ENCODE measurements around the gene ZNF512. TPM values are rescaled to one million over a fixed set of nuclear protein-coding genes. Genes with fewer than 3 reads are reported as not detected.

The ZNF512 gene
- total and polyA plus RNA-seq, 2 donors (not counting 1 experiment from before 2014, with no cell fraction given) = 33.3 to 72.3 TPM

- Histone ChIP-seq H3K79me2 (ENCODE audit: control insufficient read depth, insufficient read depth, low read length) (peaks cover 64% of the 10 kb centered on the region), H3K9me3 (ENCODE audit: control extremely low read depth in 1 of 3, control insufficient read depth in 2 of 3, insufficient read depth in 1 of 3, low read length in 2 of 3) (peaks cover 2 to 17% (median 4%) of the 10 kb centered on the region in 3 donors), H3K4me1 (ENCODE audit: control insufficient read depth in 2 of 2, insufficient read depth in 2 of 2, low read length in 2 of 2) (peaks cover 17 to 29% of the 10 kb centered on the region in 2 donors), H3K36me3 (replicated peaks in 1 of 2; ENCODE audit: control extremely low read depth in 1 of 2, control insufficient read depth in 1 of 2, extremely low read depth in 1 of 2, insufficient read depth in 2 of 2, low read length in 1 of 2) (peaks cover 0 to 1% of the 10 kb centered on the region in 2 experiments), H4K20me1 (ENCODE audit: control insufficient read depth, insufficient read depth, low read length, poor library complexity, severe bottlenecking) (peaks cover 25% of the 10 kb centered on the region), H3K9ac (ENCODE audit: low read length) (peak overlapping the region; percentile 7), H3K4me2 (replicated peaks; ENCODE audit: low read depth, low read length, poor library complexity, severe bottlenecking) (peak overlapping the region; percentile 81), H2AFZ (ENCODE audit: insufficient read depth, low read depth, low read length, poor library complexity, severe bottlenecking) (no peak overlapping the region), H3K27me3 (replicated peaks in 1 of 4; ENCODE audit: control extremely low read depth in 1 of 4, control insufficient read depth in 3 of 4, insufficient read depth in 4 of 4, low read length in 3 of 4) (no peaks in the 10 kb centered on the region), H3K4me3 (ENCODE audit: control extremely low read depth in 1 of 5, extremely low read depth in 1 of 5, insufficient read depth in 1 of 5, low read depth in 2 of 5, low read length in 4 of 5) (no peak overlapping the region), H3K27ac (ENCODE audit: low read length in 2 of 2) (no peak overlapping the region)
- H3K4me1 Mint-ChIP-seq = peaks cover 41% of the 10 kb centered on the region
- ChIA-PET CTCF (no interaction called here), POLR2A (interaction anchor here (1.4 kb wide), 1 partner anchor 44 kb away, joined by 4 read pairs; the partner anchor contains the start of genes CCDC121 and GPN1)
- no peak overlapping the region for H3K27ac Mint-ChIP-seq
- ATAC-seq (ENCODE audit: low read depth) = no peak
- no peaks in the 10 kb centered on the region for H3K27me3 Mint-ChIP-seq
- no peak for DNase-seq
- 96% methylated on average over 3 of the region's 3 CpGs for WGBS (ENCODE audit: insufficient coverage)
- TF ChIP-seq EZH2 (IDR thresholded peaks at IDR 0.05; ENCODE audit: borderline replicate concordance, insufficient read depth, low read depth, low read length, poor library complexity, severe bottlenecking) = no peak
- TF ChIP-seq CTCF (IDR thresholded peaks at IDR 0.05) = no peak
- H3K9me3 Mint-ChIP-seq (ENCODE audit: insufficient read depth) = peaks cover 7% of the 10 kb centered on the region
- peak overlapping the region; percentile 59 for H3K4me3 Mint-ChIP-seq
- intact Hi-C loops (cut with micrococcal nuclease) = loop anchor here (10.0 kb wide), 1 partner anchor 80 kb away; the partner anchor contains the start of genes SLC4A1AP and SUPT7L
Observed at GRCh38 chr2:27584597-27584996, 1.8 kb downstream of the ZNF512 start.

GRCh38 chr2:27587025-27587424 lies 4.2 kb downstream of the ZNF512 start:
- no peaks in the 10 kb centered on the region for H3K27me3 ChIP-seq (replicated peaks in 1 of 4; ENCODE audit: control extremely low read depth in 1 of 4, control insufficient read depth in 3 of 4, insufficient read depth in 4 of 4, low read length in 3 of 4)
- H3K4me3 ChIP-seq (ENCODE audit: control extremely low read depth in 1 of 5, extremely low read depth in 1 of 5, insufficient read depth in 1 of 5, low read depth in 2 of 5, low read length in 4 of 5) = no peak overlapping the region
- no peak overlapping the region for H3K27ac ChIP-seq (ENCODE audit: low read length in 2 of 2)
- TF ChIP-seq CTCF (IDR thresholded peaks at IDR 0.05) = no peak
- TF ChIP-seq EZH2 (IDR thresholded peaks at IDR 0.05; ENCODE audit: borderline replicate concordance, insufficient read depth, low read depth, low read length, poor library complexity, severe bottlenecking) = no peak
- Mint-ChIP-seq H3K27ac (no peak overlapping the region), H3K4me1 (peaks cover 41% of the 10 kb centered on the region), H3K27me3 (no peaks in the 10 kb centered on the region), H3K9me3 (ENCODE audit: insufficient read depth) (peaks cover 7% of the 10 kb centered on the region), H3K4me3 (no peak overlapping the region)
- no peak for ATAC-seq (ENCODE audit: low read depth)
- H3K9ac ChIP-seq (ENCODE audit: low read length) = no peak overlapping the region
- H3K4me1 ChIP-seq (ENCODE audit: control insufficient read depth in 2 of 2, insufficient read depth in 2 of 2, low read length in 2 of 2) = peaks cover 17 to 28% of the 10 kb centered on the region in 2 donors
- ChIA-PET POLR2A (no interaction called here), CTCF (no interaction called here)
- H3K4me2 ChIP-seq (replicated peaks; ENCODE audit: low read depth, low read length, poor library complexity, severe bottlenecking) = no peak overlapping the region
- no CpG with 5 or more reads among the region's 2 CpGs for WGBS (ENCODE audit: insufficient coverage)
- no peak overlapping the region for H2AFZ ChIP-seq (ENCODE audit: insufficient read depth, low read depth, low read length, poor library complexity, severe bottlenecking)
- H3K79me2 ChIP-seq (ENCODE audit: control insufficient read depth, insufficient read depth, low read length) = peaks cover 88% of the 10 kb centered on the region
- H3K9me3 ChIP-seq (ENCODE audit: control extremely low read depth in 1 of 3, control insufficient read depth in 2 of 3, insufficient read depth in 1 of 3, low read length in 2 of 3) = peaks cover 10 to 26% (median 19%) of the 10 kb centered on the region in 3 donors
- no peak for DNase-seq
- H3K36me3 ChIP-seq (replicated peaks in 1 of 2; ENCODE audit: control extremely low read depth in 1 of 2, control insufficient read depth in 1 of 2, extremely low read depth in 1 of 2, insufficient read depth in 2 of 2, low read length in 1 of 2) = peaks cover 0 to 3% of the 10 kb centered on the region in 2 experiments
- intact Hi-C loops (cut with micrococcal nuclease) = loop anchor here (10.0 kb wide), 1 partner anchor 78 kb away; the partner anchor contains the start of genes SLC4A1AP and SUPT7L
- H4K20me1 ChIP-seq (ENCODE audit: control insufficient read depth, insufficient read depth, low read length, poor library complexity, severe bottlenecking) = peaks cover 43% of the 10 kb centered on the region

Data from B cell (primary cell).